Mammary epithelial cell (primary cell): Measurements from ENCODE around the gene AHSG.

Experiments used
- EZH2 ChIP-seq: IDR thresholded peaks from 2 replicates; pipeline ENCODE4 v1.6.1; 2012; ENCODE audit warnings: low read length, inconsistent platforms, borderline replicate concordance
- TF ChIP-seq, protein P1 (sequence below), 2 donors: IDR thresholded peaks in 1 of 2; conservative IDR thresholded peaks in 1 of 2; 2 replicates each; pipeline ENCODE4 v1.5.1; 2011 to 2012; ENCODE audit warnings: inconsistent platforms in 2 of 2, low read length in 2 of 2, mild to moderate bottlenecking in 2 of 2, control low read depth in 1 of 2, low read depth in 1 of 2; ENCODE audit not compliant: insufficient read depth in 1 of 2; ENCODE audit errors: extremely low read depth in 1 of 2

DNA sequence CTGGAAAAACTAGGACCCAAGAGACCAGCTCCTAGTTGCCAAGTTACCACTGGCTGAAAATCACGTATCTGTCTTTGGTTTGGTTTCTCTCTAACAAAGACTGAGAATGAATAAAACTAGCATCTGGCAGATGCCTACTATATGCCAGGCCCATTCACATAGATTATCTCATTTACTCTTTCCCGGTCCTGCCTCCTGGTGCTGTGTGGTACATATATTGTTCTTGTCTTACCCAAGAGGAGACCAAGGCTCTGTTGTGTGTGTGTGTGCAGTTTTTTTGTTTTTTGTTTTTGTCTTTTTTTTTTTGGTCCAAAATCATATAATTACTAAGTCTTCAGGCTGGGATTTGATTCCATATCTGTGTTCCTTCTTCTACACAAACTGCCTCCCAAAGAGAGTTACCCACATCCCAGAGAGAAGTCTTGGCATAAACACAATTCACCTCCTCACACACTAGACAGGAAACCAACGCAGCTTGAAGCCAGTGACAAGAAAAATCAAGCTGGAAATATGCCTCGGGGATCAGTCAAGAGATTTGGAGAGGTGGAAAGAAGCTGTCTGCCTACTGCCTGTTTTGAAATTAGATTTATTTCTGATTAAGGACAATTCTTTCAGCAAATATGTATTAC lies 891 bp downstream of the AHSG start:
- TF ChIP-seq, protein P1, sequence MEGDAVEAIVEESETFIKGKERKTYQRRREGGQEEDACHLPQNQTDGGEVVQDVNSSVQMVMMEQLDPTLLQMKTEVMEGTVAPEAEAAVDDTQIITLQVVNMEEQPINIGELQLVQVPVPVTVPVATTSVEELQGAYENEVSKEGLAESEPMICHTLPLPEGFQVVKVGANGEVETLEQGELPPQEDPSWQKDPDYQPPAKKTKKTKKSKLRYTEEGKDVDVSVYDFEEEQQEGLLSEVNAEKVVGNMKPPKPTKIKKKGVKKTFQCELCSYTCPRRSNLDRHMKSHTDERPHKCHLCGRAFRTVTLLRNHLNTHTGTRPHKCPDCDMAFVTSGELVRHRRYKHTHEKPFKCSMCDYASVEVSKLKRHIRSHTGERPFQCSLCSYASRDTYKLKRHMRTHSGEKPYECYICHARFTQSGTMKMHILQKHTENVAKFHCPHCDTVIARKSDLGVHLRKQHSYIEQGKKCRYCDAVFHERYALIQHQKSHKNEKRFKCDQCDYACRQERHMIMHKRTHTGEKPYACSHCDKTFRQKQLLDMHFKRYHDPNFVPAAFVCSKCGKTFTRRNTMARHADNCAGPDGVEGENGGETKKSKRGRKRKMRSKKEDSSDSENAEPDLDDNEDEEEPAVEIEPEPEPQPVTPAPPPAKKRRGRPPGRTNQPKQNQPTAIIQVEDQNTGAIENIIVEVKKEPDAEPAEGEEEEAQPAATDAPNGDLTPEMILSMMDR (conservative IDR thresholded peaks at IDR 0.05 in 1 of 2, IDR thresholded peaks at IDR 0.05 in 1 of 2; ENCODE audit: extremely low read depth in 1 of 2, insufficient read depth in 1 of 2, low read depth in 1 of 2, low read length in 2 of 2): no peak
- no peak for TF ChIP-seq EZH2
